Astrocyte (in vitro differentiated cells and primary cell): ENCODE measurements around the gene ZSCAN30. TPM values are rescaled to one million over a fixed set of nuclear protein-coding genes. Genes with fewer than 3 reads are reported as not detected.

Experiments
- DNase-seq: peaks from one replicate; pipeline ENCODE4 v3.0.0-alpha.2; 2010; ENCODE audit warnings: low read depth
- FAIRE-seq: peaks from 2 replicates; lab custom pipeline; 2011; peaks lifted over from hg19 to GRCh38; lab: Jason Lieb, UNC
- H2AFZ ChIP-seq: 2 replicates; pipeline ENCODE4 v1.6.0; 2012; ENCODE audit warnings: low read depth, low read length, inconsistent platforms
- H3K27ac ChIP-seq: 2 replicates; pipeline ENCODE4 v1.5.1; 2011; ENCODE audit warnings: low read depth, low read length, inconsistent platforms
- H3K27me3 ChIP-seq: 2 replicates; pipeline ENCODE4 v1.6.0; 2011; ENCODE audit warnings: low read length, inconsistent platforms; ENCODE audit not compliant: insufficient read depth
- H3K36me3 ChIP-seq: 2 replicates; pipeline ENCODE4 v1.5.1; 2011; ENCODE audit warnings: low read length, inconsistent platforms; ENCODE audit not compliant: insufficient read depth
- H3K4me1 ChIP-seq: 2 replicates; pipeline ENCODE4 v1.5.1; 2011; ENCODE audit warnings: low read length, inconsistent platforms; ENCODE audit not compliant: insufficient read depth
- H3K4me2 ChIP-seq: 2 replicates; pipeline ENCODE4 v1.6.0; 2012; ENCODE audit warnings: low read length, inconsistent platforms
- H3K4me3 ChIP-seq: 2 replicates; pipeline ENCODE4 v1.5.1; 2011; ENCODE audit warnings: low read depth, mild to moderate bottlenecking, low read length, inconsistent platforms; ENCODE audit not compliant: insufficient read depth
- H3K79me2 ChIP-seq: 2 replicates; pipeline ENCODE4 v1.6.0; 2012; ENCODE audit warnings: mild to moderate bottlenecking, low read length, inconsistent platforms; ENCODE audit not compliant: insufficient read depth
- H3K9ac ChIP-seq: 2 replicates; pipeline ENCODE4 v1.6.0; 2012; ENCODE audit warnings: mild to moderate bottlenecking, low read length, inconsistent platforms
- H3K9me3 ChIP-seq: 2 replicates; pipeline ENCODE4 v1.5.1; 2012; ENCODE audit warnings: low read depth, mild to moderate bottlenecking, low read length, inconsistent platforms; ENCODE audit not compliant: insufficient read depth
- H4K20me1 ChIP-seq: 2 replicates; pipeline ENCODE4 v1.6.0; 2012; ENCODE audit warnings: low read length, inconsistent platforms; ENCODE audit not compliant: insufficient read depth
- H3K27ac Mint-ChIP-seq: one replicate; pipeline ENCODE4 v1.8.0; 2021; ENCODE audit warnings: mild to moderate bottlenecking, mixed read lengths; ENCODE audit not compliant: unreplicated experiment
- H3K27me3 Mint-ChIP-seq: one replicate; pipeline ENCODE4 v1.8.0; 2021; ENCODE audit warnings: low read depth, mixed read lengths; ENCODE audit not compliant: unreplicated experiment
- H3K36me3 Mint-ChIP-seq: one replicate; pipeline ENCODE4 v1.8.0; 2021; ENCODE audit warnings: low read depth, mixed read lengths; ENCODE audit not compliant: unreplicated experiment
- H3K4me1 Mint-ChIP-seq: one replicate; pipeline ENCODE4 v1.8.0; 2021; ENCODE audit warnings: low read depth, mixed read lengths; ENCODE audit not compliant: unreplicated experiment
- H3K4me3 Mint-ChIP-seq: one replicate; pipeline ENCODE4 v1.8.0; 2021; ENCODE audit warnings: mild to moderate bottlenecking, moderate library complexity, mixed read lengths; ENCODE audit not compliant: unreplicated experiment
- H3K9me3 Mint-ChIP-seq: one replicate; pipeline ENCODE4 v1.8.0; 2021; ENCODE audit warnings: mild to moderate bottlenecking, mixed read lengths; ENCODE audit not compliant: unreplicated experiment
- EZH2 ChIP-seq: IDR thresholded peaks from 2 replicates; pipeline ENCODE4 v1.6.1; 2012; ENCODE audit warnings: mild to moderate bottlenecking, low read length, inconsistent platforms; ENCODE audit not compliant: insufficient read depth
- total RNA-seq: library from RNA; stranded (reverse); gene quantifications from 2 replicates; pipeline ENCODE4 v1.2.1, GENCODE V29; 2021
- TF ChIP-seq, protein P1 (sequence below): IDR thresholded peaks from 2 replicates; pipeline ENCODE4 v1.5.1; 2011; ENCODE audit warnings: low read depth, mild to moderate bottlenecking, inconsistent platforms, low read length, moderate library complexity; ENCODE audit not compliant: insufficient read depth

Gene ZSCAN30
- total RNA-seq, 1 donor from 2014 or later: 19.0 TPM

DNA sequence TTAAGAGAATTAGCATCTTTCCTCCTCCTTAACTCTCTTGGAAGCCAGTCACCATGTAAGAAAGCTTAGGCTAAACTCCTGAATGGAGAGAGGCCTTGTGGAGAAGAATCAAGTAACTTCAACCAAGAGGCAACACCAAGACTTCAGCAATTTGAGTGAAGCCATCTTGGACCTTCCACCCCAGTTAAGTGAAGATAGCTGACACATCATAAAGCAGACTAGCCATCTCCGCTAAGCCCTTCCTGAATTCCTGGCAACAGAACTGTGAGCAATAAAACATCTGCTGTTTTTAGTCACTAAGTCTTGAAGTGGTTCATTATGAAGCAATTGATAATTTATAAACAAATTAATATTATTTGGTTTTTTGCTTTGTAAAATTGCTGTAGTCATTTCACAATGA is 50.7 kb downstream of the ZSCAN30 start:
- Histone ChIP-seq H3K4me3 (no peak overlapping the region), H3K9me3 (peaks cover 19% of the 10 kb centered on the region), H4K20me1 (no peaks in the 10 kb centered on the region), H3K9ac (no peak overlapping the region), H3K27me3 (no peaks in the 10 kb centered on the region), H3K36me3 (peaks cover 19% of the 10 kb centered on the region), H3K4me1 (peaks cover 3% of the 10 kb centered on the region), H3K79me2 (peaks cover 12% of the 10 kb centered on the region), H3K4me2 (no peak overlapping the region), H2AFZ (no peak overlapping the region), H3K27ac (no peak overlapping the region)
- no peak for DNase-seq
- H3K27me3 Mint-ChIP-seq: no peaks in the 10 kb centered on the region
- TF ChIP-seq EZH2: no peak
- TF ChIP-seq, protein P1, sequence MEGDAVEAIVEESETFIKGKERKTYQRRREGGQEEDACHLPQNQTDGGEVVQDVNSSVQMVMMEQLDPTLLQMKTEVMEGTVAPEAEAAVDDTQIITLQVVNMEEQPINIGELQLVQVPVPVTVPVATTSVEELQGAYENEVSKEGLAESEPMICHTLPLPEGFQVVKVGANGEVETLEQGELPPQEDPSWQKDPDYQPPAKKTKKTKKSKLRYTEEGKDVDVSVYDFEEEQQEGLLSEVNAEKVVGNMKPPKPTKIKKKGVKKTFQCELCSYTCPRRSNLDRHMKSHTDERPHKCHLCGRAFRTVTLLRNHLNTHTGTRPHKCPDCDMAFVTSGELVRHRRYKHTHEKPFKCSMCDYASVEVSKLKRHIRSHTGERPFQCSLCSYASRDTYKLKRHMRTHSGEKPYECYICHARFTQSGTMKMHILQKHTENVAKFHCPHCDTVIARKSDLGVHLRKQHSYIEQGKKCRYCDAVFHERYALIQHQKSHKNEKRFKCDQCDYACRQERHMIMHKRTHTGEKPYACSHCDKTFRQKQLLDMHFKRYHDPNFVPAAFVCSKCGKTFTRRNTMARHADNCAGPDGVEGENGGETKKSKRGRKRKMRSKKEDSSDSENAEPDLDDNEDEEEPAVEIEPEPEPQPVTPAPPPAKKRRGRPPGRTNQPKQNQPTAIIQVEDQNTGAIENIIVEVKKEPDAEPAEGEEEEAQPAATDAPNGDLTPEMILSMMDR: no peak
- peaks cover 3% of the 10 kb centered on the region for H3K4me1 Mint-ChIP-seq
- peak overlapping the region; percentile 3 for H3K4me3 Mint-ChIP-seq
- peaks cover 19% of the 10 kb centered on the region for H3K9me3 Mint-ChIP-seq
- H3K36me3 Mint-ChIP-seq: peaks cover 24% of the 10 kb centered on the region
- H3K27ac Mint-ChIP-seq: no peak overlapping the region
- no peak for FAIRE-seq

DNA sequence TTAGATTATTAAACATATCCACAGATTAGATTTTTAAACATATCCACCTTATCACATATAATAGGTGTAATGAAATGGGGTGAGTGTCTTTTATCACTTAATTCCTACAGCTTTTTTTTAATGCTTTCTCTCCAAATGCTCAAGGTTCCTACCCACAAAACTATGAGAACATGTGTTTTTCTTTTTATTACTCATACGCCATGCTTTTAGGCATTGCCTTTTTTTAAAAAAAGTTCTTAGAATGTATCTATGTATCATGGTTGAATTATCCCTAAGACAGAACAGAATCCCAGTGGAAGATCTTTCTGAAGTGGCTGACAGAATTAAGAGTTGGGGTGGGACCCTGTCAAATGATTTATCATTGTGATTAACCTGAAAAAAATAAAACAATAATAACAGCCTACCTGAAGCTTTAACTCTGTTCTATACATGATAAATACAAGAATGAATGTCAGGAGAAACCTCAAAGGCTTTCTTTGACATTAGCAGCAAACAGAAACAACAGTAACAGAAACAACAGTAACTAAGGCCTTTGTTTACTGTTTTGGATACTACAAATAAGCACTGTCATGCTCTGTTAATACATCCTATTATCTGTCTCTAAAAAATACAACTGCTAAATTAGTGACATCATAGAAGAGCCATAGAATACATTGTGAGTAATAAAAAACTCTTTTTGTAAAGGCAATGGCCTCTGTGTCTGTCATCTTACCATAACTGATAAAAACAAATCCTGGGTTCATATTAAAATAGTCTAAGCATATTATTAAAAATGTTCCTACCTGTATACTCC is 53.3 kb downstream of the ZSCAN30 start:
- FAIRE-seq (no peak), DNase-seq (peak; percentile 26)
- no peaks in the 10 kb centered on the region for H3K27me3 ChIP-seq
- Mint-ChIP-seq H3K9me3 (no peaks in the 10 kb centered on the region), H3K4me3 (no peak overlapping the region), H3K4me1 (no peaks in the 10 kb centered on the region), H3K27me3 (no peaks in the 10 kb centered on the region), H3K36me3 (no peaks in the 10 kb centered on the region), H3K27ac (no peak overlapping the region)
- TF ChIP-seq, protein P1: no peak
- no peak for TF ChIP-seq EZH2
- H4K20me1 ChIP-seq: no peaks in the 10 kb centered on the region
- no peak overlapping the region for H3K4me2 ChIP-seq
- H3K9me3 ChIP-seq: no peaks in the 10 kb centered on the region
- no peak overlapping the region for H2AFZ ChIP-seq
- H3K36me3 ChIP-seq: no peaks in the 10 kb centered on the region
- H3K4me1 ChIP-seq: peaks cover 3% of the 10 kb centered on the region
- H3K79me2 ChIP-seq: peaks cover 4% of the 10 kb centered on the region
- H3K9ac ChIP-seq: no peak overlapping the region
- H3K27ac ChIP-seq: no peak overlapping the region
- H3K4me3 ChIP-seq: no peak overlapping the region

DNA sequence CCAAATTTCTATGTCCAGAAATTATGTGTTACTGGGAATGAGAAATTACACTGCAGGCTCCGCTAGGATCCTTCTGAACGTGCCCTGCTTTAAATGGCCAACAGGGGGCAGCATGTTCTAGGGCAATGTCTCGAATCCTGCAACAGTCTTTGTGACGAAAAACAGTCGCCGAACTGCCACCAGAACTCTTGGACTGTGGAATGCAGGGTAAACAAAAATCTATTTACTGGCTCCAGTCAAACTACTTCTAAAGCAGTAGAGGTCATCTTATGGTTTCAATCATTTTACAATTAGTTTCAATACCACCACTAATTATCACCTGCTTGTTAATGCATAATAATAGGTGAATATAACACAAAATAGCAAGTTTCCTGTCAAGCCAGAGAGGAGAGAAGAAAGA is 59.0 kb downstream of the ZSCAN30 start:
- Mint-ChIP-seq H3K27ac (no peak overlapping the region), H3K36me3 (no peaks in the 10 kb centered on the region), H3K9me3 (no peaks in the 10 kb centered on the region), H3K4me1 (no peaks in the 10 kb centered on the region), H3K4me3 (peak overlapping the region; percentile 70), H3K27me3 (no peaks in the 10 kb centered on the region)
- DNase-seq: peak; percentile 32
- H3K36me3 ChIP-seq: no peaks in the 10 kb centered on the region
- H3K9ac ChIP-seq: no peak overlapping the region
- H2AFZ ChIP-seq: peak overlapping the region; percentile 64
- no peak overlapping the region for H3K27ac ChIP-seq
- H3K9me3 ChIP-seq: no peaks in the 10 kb centered on the region
- peak overlapping the region; percentile 40 for H3K4me3 ChIP-seq
- TF ChIP-seq, protein P1: peak; percentile 95
- no peak for TF ChIP-seq EZH2
- H3K4me1 ChIP-seq: no peaks in the 10 kb centered on the region
- no peaks in the 10 kb centered on the region for H3K79me2 ChIP-seq
- H4K20me1 ChIP-seq: no peaks in the 10 kb centered on the region
- no peaks in the 10 kb centered on the region for H3K27me3 ChIP-seq
- peak overlapping the region; percentile 80 for H3K4me2 ChIP-seq
- peak; percentile 47 for FAIRE-seq
